ENCODE measurements around the gene PXK. TPM values are rescaled to one million over a fixed set of nuclear protein-coding genes. Genes with fewer than 3 reads are reported as not detected.

PXK gene
- total and polyA plus RNA-seq, 10 of the 15 experiments (the other 5 are each of a cell fraction or from before 2014, with no cell fraction given), result 8.4 to 38.0 (median 27.6) TPM

DNA sequence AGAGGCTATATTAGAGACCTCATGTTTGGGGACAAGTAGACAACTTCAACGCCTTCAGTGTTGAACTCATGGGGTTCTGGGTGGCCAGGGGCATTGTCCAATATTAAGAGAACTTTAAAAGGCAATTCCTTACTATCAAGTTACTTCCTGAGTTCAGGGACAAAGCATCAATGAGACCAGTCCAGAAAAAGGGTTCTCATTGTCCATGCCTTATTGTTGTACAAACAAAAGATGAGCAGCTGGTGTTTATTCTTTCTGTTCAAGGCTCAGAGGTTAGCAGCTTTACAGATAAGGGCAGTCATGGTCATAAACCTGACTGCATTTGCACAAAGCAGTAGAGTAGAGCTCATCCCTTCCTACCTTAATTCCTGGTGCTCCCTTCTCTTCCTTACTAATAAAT, 119.5 kb downstream of the PXK start:
- intact Hi-C loops (cut with micrococcal nuclease; ENCODE audit: unreplicated experiment) (no loop called here), in situ Hi-C loops (cut with MboI) (no loop called here)
- ATAC-seq, result no peak
- 0% methylated on average over 1 of the region's 1 CpG for WGBS (ENCODE audit: insufficient coverage, insufficient replicate concordance, low lambda C conversion rate, missing lambda C conversion rate)
- no peak overlapping the region for H2AFZ ChIP-seq (ENCODE audit: control insufficient read depth, low read depth, low read length)
- no peak for DNase-seq (ENCODE audit: low read depth, low spot score)
- no peaks in the 10 kb centered on the region for H3K4me1 ChIP-seq (ENCODE audit: control insufficient read depth, insufficient read depth, low read length)
- no peaks in the 10 kb centered on the region for H3K9me3 ChIP-seq (replicated peaks; ENCODE audit: control insufficient read depth, insufficient read depth, low read length)
- ChIA-PET SMC1A (ENCODE audit: uncharacterized antibody, unreplicated experiment) (no interaction called here), RAD21 (ENCODE audit: unreplicated experiment) (no interaction called here), CTCF (no interaction called here), POLR2A (no interaction called here)
- no peak for FAIRE-seq
- H3K27ac ChIP-seq (ENCODE audit: control insufficient read depth, insufficient read depth), result no peak overlapping the region
- H4K20me1 ChIP-seq (ENCODE audit: control insufficient read depth, insufficient read depth), result no peaks in the 10 kb centered on the region
- H3K36me3 ChIP-seq (ENCODE audit: control insufficient read depth in 2 of 2, insufficient read depth in 2 of 2, low read length in 1 of 2), result no peaks in the 10 kb centered on the region
- no peak overlapping the region for H3K9ac ChIP-seq (ENCODE audit: control insufficient read depth, insufficient read depth, low read length)
- no peaks in the 10 kb centered on the region for H3K79me2 ChIP-seq (ENCODE audit: control insufficient read depth, insufficient read depth, low read length)
- H3K4me3 ChIP-seq, result no peak overlapping the region
- BruUV-seq (replicated peaks), result no TSS peak
- H3K27me3 ChIP-seq (replicated peaks in 1 of 2; ENCODE audit: control insufficient read depth in 2 of 2, insufficient read depth in 2 of 2, low read length in 1 of 2), result peaks cover 0 to 2% of the 10 kb centered on the region in 2 experiments; a peak in 1 of 4 replicates
- H3K4me2 ChIP-seq (ENCODE audit: control insufficient read depth, insufficient read depth), result no peak overlapping the region
- TF ChIP-seq NFIC (IDR thresholded peaks at IDR 0.05; ENCODE audit: low read depth, low read length), result no peak
- TF ChIP-seq CBX5 (IDR thresholded peaks at IDR 0.05; ENCODE audit: low read depth), result no peak
- TF ChIP-seq ZSCAN29 (IDR thresholded peaks at IDR 0.05), result no peak
- TF ChIP-seq, protein P1, sequence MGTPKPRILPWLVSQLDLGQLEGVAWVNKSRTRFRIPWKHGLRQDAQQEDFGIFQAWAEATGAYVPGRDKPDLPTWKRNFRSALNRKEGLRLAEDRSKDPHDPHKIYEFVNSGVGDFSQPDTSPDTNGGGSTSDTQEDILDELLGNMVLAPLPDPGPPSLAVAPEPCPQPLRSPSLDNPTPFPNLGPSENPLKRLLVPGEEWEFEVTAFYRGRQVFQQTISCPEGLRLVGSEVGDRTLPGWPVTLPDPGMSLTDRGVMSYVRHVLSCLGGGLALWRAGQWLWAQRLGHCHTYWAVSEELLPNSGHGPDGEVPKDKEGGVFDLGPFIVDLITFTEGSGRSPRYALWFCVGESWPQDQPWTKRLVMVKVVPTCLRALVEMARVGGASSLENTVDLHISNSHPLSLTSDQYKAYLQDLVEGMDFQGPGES (IDR thresholded peaks at IDR 0.05), result no peak
- no peak for TF ChIP-seq MYB (IDR thresholded peaks at IDR 0.05; ENCODE audit: borderline replicate concordance, low read depth, low read length)
- TF ChIP-seq, protein P2, sequence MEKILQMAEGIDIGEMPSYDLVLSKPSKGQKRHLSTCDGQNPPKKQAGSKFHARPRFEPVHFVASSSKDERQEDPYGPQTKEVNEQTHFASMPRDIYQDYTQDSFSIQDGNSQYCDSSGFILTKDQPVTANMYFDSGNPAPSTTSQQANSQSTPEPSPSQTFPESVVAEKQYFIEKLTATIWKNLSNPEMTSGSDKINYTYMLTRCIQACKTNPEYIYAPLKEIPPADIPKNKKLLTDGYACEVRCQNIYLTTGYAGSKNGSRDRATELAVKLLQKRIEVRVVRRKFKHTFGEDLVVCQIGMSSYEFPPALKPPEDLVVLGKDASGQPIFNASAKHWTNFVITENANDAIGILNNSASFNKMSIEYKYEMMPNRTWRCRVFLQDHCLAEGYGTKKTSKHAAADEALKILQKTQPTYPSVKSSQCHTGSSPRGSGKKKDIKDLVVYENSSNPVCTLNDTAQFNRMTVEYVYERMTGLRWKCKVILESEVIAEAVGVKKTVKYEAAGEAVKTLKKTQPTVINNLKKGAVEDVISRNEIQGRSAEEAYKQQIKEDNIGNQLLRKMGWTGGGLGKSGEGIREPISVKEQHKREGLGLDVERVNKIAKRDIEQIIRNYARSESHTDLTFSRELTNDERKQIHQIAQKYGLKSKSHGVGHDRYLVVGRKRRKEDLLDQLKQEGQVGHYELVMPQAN (conservative IDR thresholded peaks at IDR 0.05), result no peak
- TF ChIP-seq ZBTB4 (CRISPR knock-in tag; IDR thresholded peaks at IDR 0.05), result no peak
- TF ChIP-seq ASH2L (IDR thresholded peaks at IDR 0.05; ENCODE audit: borderline replicate concordance, low read depth), result no peak
- TF ChIP-seq RFX5 (IDR thresholded peaks at IDR 0.05; ENCODE audit: low read depth, low read length), result no peak
- no peak for TF ChIP-seq ESRRA (IDR thresholded peaks at IDR 0.05; ENCODE audit: low read length)
- TF ChIP-seq BCL11A (IDR thresholded peaks at IDR 0.05; ENCODE audit: low read depth, low read length), result no peak
- no peak for TF ChIP-seq JUNB (IDR thresholded peaks at IDR 0.05)
- TF ChIP-seq RAD51 (IDR thresholded peaks at IDR 0.05), result no peak
- no peak for TF ChIP-seq USF2 (IDR thresholded peaks at IDR 0.05; ENCODE audit: borderline replicate concordance, low read depth, low read length)
- no peak for TF ChIP-seq E2F4 (IDR thresholded peaks at IDR 0.05; ENCODE audit: low read depth, low read length)
- TF ChIP-seq TCF7 (IDR thresholded peaks at IDR 0.05; ENCODE audit: borderline replicate concordance), result no peak
